GF-D8 (cell line): ENCODE results near the gene NDUFB3.
"Not testable (repeated sequence)": the region's sequence is repeated elsewhere in the genome, so short reads cannot be mapped to it uniquely, and the experiment has no call there.

Experiments used
- DNase-seq: peaks from one replicate; lab custom pipeline; 2025; lab: John Stamatoyannopoulos, UW

NDUFB3 gene

DNA sequence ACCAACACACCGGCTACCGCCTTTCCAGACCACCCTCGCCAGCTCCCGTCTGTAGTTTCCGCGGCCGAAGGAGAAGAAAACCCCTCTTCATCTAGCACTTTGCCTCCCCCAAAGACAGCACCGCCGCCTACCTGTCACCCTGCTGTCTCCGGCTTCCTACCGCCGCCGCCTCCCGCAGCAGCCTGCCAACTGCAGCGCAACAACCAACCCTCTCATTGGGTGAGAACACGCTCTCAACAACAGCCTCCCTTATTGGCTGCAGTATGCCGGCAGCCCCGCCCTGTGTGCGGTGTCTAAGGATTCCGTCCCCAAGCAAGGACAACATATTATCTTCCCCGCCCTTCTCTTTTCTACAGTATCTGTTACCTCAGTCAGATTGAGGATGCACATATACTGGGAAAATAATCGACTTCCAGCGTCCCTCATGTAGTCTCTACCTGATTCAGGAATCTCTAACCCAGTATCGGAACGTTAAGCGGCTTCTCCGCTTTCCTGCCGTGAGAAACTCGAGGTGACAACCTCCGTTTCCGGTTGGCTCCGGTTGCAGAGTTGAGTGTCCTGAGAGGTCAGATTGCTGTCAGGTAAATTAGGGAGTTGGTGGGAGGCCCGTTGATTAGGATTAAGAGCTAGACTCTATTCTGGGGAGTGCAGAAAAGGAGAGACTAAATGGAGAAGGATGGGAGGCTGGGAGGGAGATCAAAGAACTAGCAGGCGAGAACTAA lies at the start of gene NDUFB3, which contains the start of gene HYCC2:
Gene NDUFB3, plus strand, starts transcription at position 523 of the 722 bp plus-strand sequence. CDS start 6,882 bp downstream, outside the sequence.
Gene HYCC2, minus strand, starts transcription at position 193 of the 722 bp plus-strand sequence. CDS start 47,662 bp downstream, outside the sequence.
- peak; percentile 85 for DNase-seq

DNA sequence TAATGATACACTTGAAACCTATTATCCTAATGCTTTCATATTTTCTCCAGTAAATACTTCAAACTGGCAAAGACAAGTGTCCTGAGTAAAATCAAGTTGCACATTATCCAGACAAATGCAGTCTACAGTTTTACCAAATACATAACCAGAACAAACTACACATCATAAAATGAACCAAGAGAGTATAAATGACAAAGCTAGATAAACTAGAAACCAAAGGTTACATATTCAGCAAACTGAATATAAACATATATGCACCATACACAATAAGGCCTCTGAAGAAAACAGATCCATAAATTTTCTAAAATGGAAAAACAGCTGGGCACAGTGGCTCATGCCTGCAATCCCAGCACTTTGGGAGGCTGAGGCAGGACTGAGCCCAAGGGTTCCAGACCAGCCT lies 47.3 kb upstream of the NDUFB3 start:
- no peak for DNase-seq

DNA sequence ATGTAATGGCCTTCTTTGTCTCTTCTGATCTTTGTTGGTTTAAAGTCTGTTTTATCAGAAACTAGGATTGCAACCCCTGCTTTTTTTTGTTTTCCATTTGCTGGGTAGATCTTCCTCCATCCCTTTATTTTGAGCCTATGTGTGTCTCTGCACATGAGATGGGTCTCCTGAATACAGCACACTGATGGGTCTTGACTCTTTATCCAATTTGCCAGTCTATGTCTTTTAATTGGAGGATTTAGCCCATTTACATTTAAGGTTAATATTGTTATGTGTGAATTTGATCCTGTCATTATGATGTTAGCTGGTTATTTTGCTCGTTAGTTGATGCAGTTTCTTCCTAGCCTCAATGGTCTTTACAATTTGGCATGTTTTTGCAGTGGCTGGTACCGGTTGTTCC lies 37.4 kb upstream of the NDUFB3 start:
- DNase-seq = not testable (repeated sequence)

DNA sequence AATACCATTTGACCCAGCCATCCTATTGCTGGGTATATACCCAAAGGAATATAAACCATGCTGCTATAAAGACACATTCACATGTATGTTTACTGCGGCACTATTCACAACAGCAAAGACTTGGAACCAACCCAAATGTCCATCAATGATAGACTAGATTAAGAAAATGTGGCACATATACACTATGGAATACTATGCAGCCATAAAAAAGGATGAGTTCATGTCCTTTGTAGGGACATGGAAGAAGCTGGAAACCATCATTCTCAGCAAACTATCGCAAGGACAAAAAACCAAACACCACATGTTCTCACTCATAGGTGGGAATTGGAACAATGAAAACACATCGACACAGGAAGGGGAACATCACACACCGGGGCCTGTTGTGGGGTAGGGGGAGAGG lies 33.4 kb upstream of the NDUFB3 start:
- not testable (repeated sequence) for DNase-seq

DNA sequence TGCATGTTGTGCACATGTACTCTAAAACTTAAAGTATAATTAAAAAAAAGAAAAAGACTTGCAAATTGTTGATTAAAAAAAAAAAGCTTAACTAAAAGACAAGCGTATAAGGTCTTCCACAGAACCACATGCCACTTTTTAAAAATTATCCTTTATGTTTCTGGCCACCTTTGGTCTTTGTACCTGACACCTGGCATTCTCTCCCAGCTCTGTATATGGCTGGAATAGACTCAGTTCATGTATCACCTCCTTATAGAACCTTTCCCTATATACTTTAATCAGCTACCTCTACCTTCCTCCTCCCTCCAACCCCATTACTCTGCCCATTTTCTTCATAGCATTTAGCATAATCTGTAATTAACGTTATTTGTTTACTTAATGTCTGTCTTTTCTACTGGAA lies 32.9 kb upstream of the NDUFB3 start:
- DNase-seq = no peak

DNA sequence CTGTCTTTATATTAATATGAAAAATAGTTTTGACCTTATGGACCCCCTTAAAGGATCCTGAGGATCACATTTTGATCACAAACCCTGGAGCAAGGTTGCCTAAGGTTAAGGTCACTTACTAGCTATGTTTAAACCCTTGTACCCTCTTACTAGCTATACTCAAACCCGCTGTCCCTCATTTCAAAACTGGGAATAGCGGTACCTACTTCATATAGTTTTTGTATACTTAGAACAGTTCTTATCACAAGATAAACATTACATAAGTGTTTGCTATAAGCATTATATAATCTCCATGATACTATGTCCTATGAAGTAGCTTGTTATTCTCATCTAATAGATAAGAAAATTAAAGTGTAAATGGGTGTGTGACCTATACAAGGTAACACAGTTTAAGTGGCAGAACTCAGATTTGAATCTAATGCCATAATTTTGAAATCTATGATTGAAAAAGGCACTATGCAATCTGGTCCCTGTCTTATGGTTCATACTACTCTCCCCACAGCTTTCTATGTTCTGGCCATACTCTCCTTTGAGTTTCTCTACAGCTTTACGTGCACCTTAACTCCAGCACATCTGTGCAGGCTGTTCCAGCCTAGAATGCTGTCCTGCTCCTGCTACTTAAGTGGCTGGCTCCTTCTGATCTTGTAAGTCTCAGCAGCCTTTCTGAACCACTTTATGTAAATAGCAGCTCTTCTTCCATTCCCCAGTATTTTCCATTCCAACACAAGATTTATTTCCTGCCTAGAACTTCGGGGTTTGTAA lies 30.8 kb upstream of the NDUFB3 start:
- no peak for DNase-seq

DNA sequence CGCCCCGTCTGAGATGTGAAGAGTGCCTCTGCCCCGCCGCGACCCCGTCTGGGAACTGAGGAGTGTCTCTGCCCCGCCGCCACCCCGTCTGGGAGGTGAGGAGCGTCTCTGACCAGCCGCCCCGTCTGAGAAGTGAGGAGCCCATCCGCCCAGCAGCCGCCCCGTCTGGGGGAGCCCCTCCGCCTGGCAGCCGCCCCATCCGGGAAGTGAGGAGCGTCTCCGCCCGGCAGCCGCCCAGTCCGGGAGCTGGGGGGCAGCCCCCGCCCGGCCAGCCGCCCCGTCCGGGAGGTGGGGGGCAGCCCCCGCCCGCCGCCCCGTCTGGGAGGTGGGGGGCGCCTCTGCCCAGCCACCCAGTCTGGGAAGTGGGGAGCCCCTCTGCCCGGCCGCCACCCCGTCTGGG lies 29.4 kb upstream of the NDUFB3 start:
- DNase-seq = not testable (repeated sequence)

DNA sequence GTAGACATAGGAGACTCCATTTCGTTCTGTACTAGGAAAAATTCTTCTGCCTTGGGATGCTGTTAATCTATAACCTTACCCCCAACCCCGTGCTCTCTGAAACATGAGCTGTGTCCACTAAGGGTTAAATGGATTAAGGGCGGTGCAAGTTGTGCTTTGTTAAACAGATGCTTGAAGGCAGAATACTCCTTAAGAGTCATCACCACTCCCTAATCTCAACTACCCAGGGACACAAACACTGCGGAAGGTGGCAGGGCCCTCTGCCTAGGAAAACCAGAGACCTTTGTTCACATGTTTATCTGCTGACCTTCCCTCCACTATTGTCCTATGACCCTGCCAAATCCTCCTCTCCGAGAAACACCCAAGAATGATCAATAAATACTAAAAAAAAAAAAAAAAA lies 28.8 kb upstream of the NDUFB3 start:
- DNase-seq = not testable (repeated sequence)

DNA sequence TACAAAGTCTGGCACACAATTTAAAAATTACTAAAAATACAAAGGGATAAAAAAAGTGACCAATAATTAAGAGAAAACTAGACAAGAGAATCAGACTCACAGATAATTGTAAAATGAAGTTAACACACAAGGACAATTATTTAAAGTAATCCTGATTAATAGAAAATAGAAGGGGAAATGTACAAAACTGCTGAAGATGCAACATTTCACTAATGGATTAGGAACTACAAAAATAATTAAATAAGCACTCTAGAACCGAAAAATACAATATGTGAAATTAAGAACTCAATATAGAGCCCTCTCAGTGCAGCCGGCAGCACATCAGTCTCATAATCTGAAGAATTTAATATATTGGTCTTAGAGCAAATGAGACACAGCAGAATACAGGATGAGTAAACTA lies 24.9 kb upstream of the NDUFB3 start:
- DNase-seq = no peak

DNA sequence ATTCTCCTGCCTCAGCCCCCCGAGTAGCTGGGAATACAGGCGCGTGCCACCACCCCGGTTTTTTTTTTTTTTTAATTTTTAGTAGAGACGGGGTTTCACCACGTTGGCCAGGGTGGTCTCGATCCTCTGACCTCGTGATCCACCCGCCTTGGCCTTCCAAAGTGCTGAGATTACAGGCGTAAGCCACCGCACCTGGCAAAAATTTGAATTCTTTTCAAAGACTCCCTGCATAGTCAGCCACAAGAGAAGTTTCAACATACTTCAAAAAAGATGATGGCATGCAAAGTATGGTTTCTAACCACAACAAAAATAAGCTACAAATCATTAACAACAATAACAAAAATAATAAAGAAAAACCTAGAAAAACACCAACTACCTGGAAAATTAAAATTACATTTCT lies 22.3 kb upstream of the NDUFB3 start:
- DNase-seq = no peak

DNA sequence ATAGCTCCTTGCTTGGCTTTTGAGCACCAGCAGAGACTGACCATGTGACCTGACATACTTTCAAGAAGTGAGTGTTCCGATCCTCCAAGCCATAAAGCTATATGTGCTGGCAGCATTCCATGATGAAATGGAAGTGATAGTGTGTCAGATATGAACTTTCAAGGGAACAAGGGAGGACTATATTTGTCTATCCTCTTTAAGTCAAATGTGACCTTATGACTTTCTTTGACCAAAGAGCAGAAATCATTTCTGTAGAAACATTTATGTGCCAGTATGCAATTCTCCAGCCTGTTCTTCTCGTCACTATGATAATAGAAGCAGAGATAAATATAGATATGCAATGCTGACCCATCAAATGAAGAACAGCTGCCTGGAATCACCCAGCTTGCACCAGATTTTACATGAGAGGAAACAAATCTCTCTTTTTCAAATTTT lies 14.7 kb upstream of the NDUFB3 start:
- DNase-seq = no peak

DNA sequence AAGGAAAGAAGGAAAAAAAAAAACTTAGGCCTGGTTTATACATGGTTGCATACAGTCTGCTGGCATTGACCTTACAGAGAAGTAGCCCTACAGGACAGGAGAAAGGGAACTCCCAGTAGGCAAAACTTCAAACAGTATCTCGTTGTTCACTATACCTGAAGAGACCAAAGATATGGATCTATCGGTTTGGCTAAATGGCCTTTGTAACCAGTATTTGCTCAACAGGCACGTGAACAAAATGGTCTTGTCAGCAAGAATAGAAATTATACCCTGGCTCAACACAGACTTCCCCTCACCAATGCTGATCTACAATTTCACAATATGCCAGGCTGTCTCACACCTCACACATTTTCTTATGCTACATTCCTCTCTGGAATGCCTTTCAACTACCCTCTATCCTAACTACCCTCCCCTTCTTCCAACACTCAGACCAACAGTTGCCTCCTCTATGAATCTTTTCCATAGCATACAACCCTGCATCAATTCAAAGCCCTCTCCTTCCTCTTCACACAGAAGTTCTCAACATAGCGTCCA lies 14.0 kb upstream of the NDUFB3 start:
- no peak for DNase-seq

DNA sequence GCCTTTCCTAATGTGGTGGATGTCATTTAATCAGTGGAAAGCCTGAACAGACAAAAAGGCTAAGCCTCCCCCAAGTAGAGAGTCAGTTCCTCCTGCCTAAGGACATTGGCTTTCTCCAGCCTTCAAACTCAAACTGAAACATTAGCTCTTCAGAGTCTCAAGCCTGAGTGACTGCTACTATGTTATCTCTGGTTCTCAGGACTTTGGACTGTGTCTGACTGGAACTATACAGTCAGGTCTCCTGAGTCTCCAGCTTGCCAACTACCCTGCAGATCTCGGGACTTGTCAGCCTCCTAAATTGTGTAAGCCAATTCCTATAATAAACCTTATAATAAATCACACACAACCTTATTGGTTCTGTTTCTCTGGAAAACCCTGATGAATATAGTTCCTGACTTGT lies 12.9 kb upstream of the NDUFB3 start:
- DNase-seq = no peak

DNA sequence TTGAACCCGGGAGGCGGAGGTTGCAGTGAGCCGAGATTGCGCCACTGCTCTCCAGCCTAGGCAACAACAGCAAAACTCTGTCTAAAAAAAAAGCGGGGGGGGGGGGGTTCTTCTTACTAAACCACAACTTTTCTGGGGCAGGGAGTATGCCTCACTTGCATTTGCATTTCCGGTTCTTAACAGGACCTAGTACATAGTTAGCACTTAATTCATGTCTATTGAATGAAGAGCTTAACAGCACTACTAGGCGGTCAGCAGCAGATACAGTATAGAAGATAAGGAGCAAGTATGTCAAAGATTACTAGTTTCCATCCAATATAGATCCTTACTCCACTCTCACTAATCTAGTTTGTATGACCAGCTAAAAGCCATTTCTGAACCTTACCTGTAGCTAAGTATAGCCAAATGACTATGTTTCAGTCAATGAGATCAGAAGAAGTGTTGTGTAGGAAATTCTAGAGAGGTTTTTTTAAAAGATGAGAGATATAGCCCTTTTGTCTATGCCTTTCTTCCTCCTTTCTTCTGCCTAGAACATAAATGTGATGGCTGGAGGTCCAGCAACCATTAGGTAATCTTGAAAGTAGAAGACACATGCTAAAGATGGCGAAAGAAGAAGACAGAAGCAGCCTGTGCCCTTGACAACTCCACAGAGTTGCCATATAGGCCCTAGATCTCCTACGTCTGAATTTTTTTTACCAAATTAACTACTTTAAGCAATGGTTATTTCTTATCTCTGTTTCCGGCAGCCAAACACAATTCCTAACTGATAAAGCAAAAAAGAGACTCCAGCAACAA lies 11.6 kb upstream of the NDUFB3 start:
- no peak for DNase-seq

DNA sequence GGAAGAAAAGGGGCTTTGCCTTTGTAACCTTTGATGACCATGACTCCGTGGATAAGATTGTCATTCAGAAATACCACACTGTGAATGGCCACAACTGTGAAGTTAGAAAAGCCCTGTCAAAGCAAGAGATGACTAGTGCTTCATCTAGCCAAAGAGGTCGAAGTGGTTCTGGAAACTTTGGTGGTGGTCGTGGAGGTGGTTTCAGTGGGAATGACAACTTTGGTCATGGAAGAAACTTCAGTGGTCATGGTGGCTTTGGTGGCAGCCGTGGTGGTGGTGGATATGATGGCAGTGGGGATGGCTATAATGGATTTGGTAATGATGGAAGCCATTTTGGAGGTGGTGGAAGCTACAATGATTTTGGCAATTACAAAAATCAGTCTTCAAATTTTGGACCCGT lies 8.3 kb upstream of the NDUFB3 start:
- DNase-seq = not testable (repeated sequence)

DNA sequence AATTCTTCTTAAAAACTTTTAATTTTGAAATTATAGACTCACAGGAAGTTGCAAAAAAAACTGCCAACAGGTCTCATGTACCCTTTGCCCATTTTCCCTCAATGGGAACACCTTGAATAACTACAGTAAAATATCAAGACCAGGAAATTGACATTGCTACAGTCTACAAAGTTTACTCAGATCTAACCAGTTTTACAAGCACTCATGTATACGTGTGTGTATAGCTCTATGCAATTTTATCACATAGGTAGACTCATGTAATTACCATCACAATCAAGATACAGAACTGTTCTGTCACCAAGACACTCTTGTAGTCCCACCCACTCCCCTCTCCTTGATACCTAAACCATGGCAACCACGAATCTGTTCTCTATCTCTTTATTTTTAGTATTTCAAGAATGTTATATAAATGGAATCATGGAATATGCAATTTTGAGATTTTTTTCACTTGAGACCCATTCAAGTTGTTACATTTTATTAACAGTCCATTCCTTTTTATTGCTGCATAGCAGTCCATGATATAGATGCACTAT lies 6.9 kb upstream of the NDUFB3 start:
- DNase-seq = no peak

DNA sequence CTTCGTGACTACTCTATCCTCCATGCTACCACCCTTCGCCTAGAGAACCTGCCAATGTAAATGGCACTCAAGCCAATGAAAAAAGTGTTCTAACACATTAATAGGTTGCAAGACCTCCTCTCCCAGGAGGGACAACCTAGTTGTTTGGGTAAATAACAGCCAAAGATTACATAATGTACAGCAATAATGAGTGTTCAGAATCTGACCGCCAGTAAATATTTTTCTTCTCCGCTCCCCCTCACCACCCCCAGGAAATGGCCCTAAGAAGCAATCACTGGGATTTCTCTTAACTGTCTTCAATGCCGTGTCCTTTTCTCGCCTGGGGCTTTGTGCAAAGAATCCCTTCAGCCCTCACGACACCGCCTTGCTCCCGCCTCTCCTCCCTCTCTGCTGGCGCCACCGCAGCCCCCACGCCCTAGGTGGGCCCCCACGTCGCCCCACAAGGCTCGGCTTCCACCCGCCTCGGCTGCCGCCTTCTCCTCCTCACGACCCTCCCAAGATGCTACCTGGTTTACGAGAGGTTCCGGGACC lies 788 bp upstream of the NDUFB3 start:
- no peak for DNase-seq

DNA sequence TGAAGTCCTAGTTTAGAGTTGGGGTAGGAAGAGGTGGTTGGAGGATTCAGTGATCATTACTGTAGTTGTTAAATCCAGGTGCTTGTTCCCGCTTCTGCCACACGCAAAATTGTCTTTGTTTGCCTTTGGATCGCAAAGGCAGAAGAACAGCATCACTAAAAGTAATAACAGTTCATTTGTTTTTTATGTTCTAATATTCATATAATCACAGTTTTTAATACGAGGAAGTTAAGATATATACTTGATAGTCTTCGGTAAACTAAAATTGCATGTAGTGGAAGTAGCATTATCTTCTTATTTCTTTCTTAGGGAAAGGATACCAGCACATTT lies 365 bp downstream of the NDUFB3 start:
- no peak for DNase-seq

DNA sequence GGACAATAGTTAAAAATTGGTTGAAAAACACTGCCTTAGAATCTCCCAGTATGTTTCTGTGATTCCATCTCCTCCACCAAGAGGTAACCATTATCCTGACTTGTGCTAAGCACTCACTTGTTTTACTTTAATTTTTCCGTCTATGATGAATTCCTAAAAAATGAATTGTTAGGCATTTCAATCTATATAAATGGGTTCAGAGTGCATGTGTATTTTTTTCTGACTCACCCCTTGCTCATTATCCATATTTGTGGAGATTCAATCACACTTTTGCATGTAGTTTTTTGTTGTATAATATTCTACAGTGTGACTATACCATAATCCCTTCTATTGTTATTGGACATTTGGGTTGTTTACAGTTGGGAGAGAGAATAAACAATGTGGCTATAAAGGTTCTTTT lies 1.3 kb downstream of the NDUFB3 start:
- no peak for DNase-seq

DNA sequence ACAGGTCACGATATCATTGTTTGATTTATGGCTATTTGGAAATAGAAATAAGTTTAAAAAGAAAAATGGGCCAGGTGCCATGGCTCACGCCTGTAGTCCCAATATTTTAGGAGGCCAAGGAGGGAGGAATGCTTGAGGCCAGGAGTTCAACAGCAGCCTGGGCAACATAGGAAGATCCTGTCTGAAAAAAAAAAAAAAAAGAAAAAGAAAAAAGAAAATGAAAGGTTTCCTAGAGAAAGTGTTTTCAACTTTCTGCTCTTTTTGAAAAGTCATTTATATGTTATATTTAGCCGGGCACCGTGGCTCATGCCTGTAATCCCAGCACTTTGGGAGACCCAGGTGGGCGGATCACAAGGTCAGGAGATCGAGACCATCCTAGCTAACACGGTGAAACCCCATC lies 3.2 kb downstream of the NDUFB3 start:
- no peak for DNase-seq

DNA sequence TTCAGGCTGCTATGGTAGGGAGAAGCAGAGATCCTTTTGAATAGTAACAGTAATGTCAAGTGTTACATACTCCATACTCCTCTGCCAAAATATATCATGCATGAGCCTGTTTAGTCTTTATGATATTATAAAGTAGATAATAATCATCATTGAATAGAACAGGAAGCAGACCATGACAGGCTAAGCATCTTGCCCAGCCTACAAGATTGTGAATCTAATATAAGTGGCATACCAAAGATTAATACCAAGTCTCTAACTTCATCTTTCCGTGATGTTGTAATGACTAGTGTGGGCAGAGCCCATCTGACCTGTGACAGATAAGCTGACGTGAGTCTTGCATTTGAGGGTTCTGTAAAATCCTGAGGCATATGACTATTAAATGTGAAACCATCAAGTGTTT lies 13.1 kb downstream of the NDUFB3 start:
- DNase-seq = peak; percentile 41

DNA sequence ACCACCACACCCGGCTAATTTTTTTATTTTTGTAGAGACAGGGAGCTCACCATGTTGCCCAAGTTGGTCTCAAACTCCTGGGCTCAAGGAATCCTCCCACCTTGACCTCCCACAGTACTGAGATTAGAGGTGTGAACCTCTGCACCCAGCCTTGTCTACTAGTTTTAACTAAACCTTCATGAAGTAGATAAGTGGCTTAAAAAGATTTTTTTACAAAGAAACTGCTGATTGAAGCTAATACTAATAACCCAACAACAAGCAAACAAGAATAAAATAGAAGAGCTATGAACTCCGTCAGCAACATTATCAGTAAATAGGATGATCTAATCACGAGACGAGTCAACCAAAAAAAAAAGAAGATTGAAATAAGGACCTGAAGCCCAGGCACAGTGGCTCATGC lies 18.8 kb downstream of the NDUFB3 start:
- DNase-seq = no peak
